Muscle layer of duodenum (tissue), 2 donors: ENCODE data around the gene RACK1.
A peak's percentile ranks its signal among the peaks of the same experiment; 100 is the strongest.

ENCODE experiments used
- H3K27ac ChIP-seq: one replicate; pipeline ENCODE4 v1.7.0; 2013; ENCODE audit warnings: mild to moderate bottlenecking, low read length
- H3K27me3 ChIP-seq: one replicate; pipeline ENCODE4 v1.7.0; 2013; ENCODE audit warnings: low read depth, mild to moderate bottlenecking, control low read depth, low read length
- H3K36me3 ChIP-seq, 2 donors: one replicate each; pipeline ENCODE4 v1.7.0; 2013; ENCODE audit warnings: low read length in 2 of 2, control low read depth in 1 of 2, mild to moderate bottlenecking in 1 of 2; ENCODE audit not compliant: insufficient read depth in 2 of 2, control insufficient read depth in 1 of 2
- H3K4me1 ChIP-seq, 2 donors: one replicate each; pipeline ENCODE4 v1.7.0; 2013; ENCODE audit warnings: low read length in 2 of 2, mild to moderate bottlenecking in 2 of 2, control low read depth in 1 of 2, moderate library complexity in 1 of 2; ENCODE audit not compliant: insufficient read depth in 2 of 2, control insufficient read depth in 1 of 2
- H3K4me3 ChIP-seq, 2 donors: one replicate each; pipeline ENCODE4 v1.7.0; 2013; ENCODE audit warnings: low read length in 2 of 2, low read depth in 1 of 2, mild to moderate bottlenecking in 1 of 2
- H3K9me3 ChIP-seq, 2 donors: one replicate each; pipeline ENCODE4 v1.7.0; 2013; ENCODE audit warnings: low read length in 2 of 2, control low read depth in 1 of 2, mild to moderate bottlenecking in 1 of 2; ENCODE audit not compliant: control insufficient read depth in 1 of 2
- donor health status: healthy.

RACK1 gene

GRCh38 chr5:181198106-181198685 lies 45.5 kb downstream of the RACK1 start:
- H3K9me3 ChIP-seq: no peaks in the 10 kb centered on the region
- H3K27me3 ChIP-seq: no peaks in the 10 kb centered on the region
- no peaks in the 10 kb centered on the region for H3K36me3 ChIP-seq
- H3K27ac ChIP-seq: no peak overlapping the region
- no peak overlapping the region for H3K4me3 ChIP-seq
- no peaks in the 10 kb centered on the region for H3K4me1 ChIP-seq

GRCh38 chr5:181197326-181197951 lies 46.3 kb downstream of the RACK1 start:
- no peak overlapping the region for H3K4me3 ChIP-seq
- H3K36me3 ChIP-seq: no peaks in the 10 kb centered on the region
- H3K27me3 ChIP-seq: no peaks in the 10 kb centered on the region
- H3K4me1 ChIP-seq: peaks cover 0 to 3% of the 10 kb centered on the region in 2 donors
- no peak overlapping the region for H3K27ac ChIP-seq
- H3K9me3 ChIP-seq: no peaks in the 10 kb centered on the region

GRCh38 chr5:181195249-181195761 lies 48.4 kb downstream of the RACK1 start:
- Histone ChIP-seq H3K9me3 (no peaks in the 10 kb centered on the region), H3K27me3 (no peaks in the 10 kb centered on the region), H3K4me3 (no peak overlapping the region), H3K4me1 (peaks cover 0 to 5% of the 10 kb centered on the region in 2 donors), H3K27ac (no peak overlapping the region), H3K36me3 (no peaks in the 10 kb centered on the region)

- Histone ChIP-seq H3K9me3 (no peaks in the 10 kb centered on the region), H3K4me1 (peaks cover 0 to 11% of the 10 kb centered on the region in 2 donors), H3K4me3 (no peak overlapping the region), H3K27me3 (no peaks in the 10 kb centered on the region), H3K27ac (no peak overlapping the region), H3K36me3 (no peaks in the 10 kb centered on the region)
Measured at GRCh38 chr5:181194489-181195248, 49.0 kb downstream of the RACK1 start.

- no peaks in the 10 kb centered on the region for H3K9me3 ChIP-seq
- H3K4me1 ChIP-seq: peaks cover 0 to 11% of the 10 kb centered on the region in 2 donors
- H3K27me3 ChIP-seq: no peaks in the 10 kb centered on the region
- no peak overlapping the region for H3K27ac ChIP-seq
- H3K36me3 ChIP-seq: no peaks in the 10 kb centered on the region
- H3K4me3 ChIP-seq: no peak overlapping the region
Measured at GRCh38 chr5:181193656-181194055, 50.0 kb downstream of the RACK1 start.

- H3K9me3 ChIP-seq: no peaks in the 10 kb centered on the region
- peak overlapping the region; percentile 69 to 99 for H3K4me3 ChIP-seq
- no peaks in the 10 kb centered on the region for H3K36me3 ChIP-seq
- H3K27ac ChIP-seq: peak overlapping the region; percentile 67
- H3K4me1 ChIP-seq: peaks cover 0 to 11% of the 10 kb centered on the region in 2 donors
- no peaks in the 10 kb centered on the region for H3K27me3 ChIP-seq
Measured at GRCh38 chr5:181192337-181193046, 51.2 kb downstream of the RACK1 start.

GRCh38 chr5:181191526-181192336 lies 52.0 kb downstream of the RACK1 start:
- peaks cover 0 to 11% of the 10 kb centered on the region in 2 donors for H3K4me1 ChIP-seq
- H3K9me3 ChIP-seq: no peaks in the 10 kb centered on the region
- no peaks in the 10 kb centered on the region for H3K36me3 ChIP-seq
- peak overlapping the region; percentile 96 to 99 for H3K4me3 ChIP-seq
- no peaks in the 10 kb centered on the region for H3K27me3 ChIP-seq
- peak overlapping the region; percentile 67 for H3K27ac ChIP-seq

GRCh38 chr5:181190711-181191525 lies 52.8 kb downstream of the RACK1 start:
- Histone ChIP-seq H3K27ac (no peak overlapping the region), H3K27me3 (no peaks in the 10 kb centered on the region), H3K4me1 (peaks cover 0 to 11% of the 10 kb centered on the region in 2 donors)

GRCh38 chr5:181189962-181190710 lies 53.6 kb downstream of the RACK1 start:
- H3K9me3 ChIP-seq: no peaks in the 10 kb centered on the region
- H3K36me3 ChIP-seq: no peaks in the 10 kb centered on the region
- peak overlapping the region; percentile 96 to 99 for H3K4me3 ChIP-seq
- H3K4me1 ChIP-seq: peaks cover 0 to 11% of the 10 kb centered on the region in 2 donors
- H3K27ac ChIP-seq: no peak overlapping the region
- H3K27me3 ChIP-seq: no peaks in the 10 kb centered on the region

More at GRCh38 chr5:181190711-181191525, 52.8 kb downstream of the RACK1 start:
- Histone ChIP-seq H3K36me3 (no peaks in the 10 kb centered on the region), H3K4me3 (peak overlapping the region; percentile 96 to 99), H3K9me3 (no peaks in the 10 kb centered on the region)
